RPMI8226 (cell line): ENCODE data around the gene ECHDC1.
"Not testable (repeated sequence)": the region's sequence is repeated elsewhere in the genome, so short reads cannot be mapped to it uniquely, and the experiment has no call there.

ENCODE experiments used
- DNase-seq: peaks from one replicate; pipeline ENCODE4 v3.0.0-alpha.2; 2015

Gene ECHDC1

GRCh38 chr6:127341471-127342202 lies 1.8 kb downstream of the ECHDC1 start:
- peak; percentile 64 for DNase-seq

DNA sequence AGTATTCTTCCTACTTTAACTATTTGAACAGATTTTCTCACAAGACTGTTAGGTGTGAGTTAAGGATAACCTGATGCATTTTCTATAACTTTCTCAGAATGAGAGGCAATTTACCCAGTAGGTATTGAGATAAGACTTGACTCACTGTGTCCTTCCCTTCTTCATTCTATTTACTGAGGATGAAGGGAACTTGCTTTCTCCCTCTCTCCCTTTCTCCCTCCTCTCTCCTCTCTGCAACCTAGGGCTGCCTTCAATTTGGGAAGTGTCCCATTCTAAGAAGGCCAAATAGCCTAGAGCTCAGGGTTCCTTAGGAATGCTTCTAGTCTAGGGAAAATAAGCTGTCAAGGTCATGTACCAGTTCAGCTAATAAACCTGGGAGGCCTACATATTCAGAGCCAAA lies 3.2 kb downstream of the ECHDC1 start:
- DNase-seq = no peak

- no peak for DNase-seq
Measured at GRCh38 chr6:127338936-127339335, 4.5 kb downstream of the ECHDC1 start.

DNA sequence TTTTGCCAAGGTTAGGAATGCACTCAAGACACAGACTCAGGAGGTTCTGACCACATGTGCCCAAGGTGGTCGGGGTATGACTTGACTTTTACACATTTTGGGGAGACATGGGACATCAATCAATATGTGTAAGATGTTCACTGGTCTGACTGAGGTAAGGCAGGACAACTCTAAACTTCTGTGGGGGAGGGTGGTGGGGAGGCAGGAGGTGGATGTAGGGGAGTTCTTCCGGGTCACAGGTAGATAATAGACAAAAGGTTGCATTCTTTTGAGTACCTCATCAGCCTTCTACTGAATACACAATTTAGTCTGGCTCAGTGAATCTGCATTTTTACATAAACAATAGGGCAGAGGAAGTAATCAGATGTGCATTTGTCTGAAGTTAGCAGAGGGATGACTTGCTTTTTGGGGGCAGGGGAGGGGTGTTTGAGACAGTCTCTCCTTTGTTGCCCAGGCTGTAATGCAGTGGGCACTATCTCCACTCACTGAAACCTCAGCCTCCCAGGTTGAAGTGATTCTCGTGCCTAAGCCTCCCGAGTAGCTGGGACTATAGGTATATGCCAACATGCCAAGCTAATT lies 10.9 kb downstream of the ECHDC1 start:
- no peak for DNase-seq

DNA sequence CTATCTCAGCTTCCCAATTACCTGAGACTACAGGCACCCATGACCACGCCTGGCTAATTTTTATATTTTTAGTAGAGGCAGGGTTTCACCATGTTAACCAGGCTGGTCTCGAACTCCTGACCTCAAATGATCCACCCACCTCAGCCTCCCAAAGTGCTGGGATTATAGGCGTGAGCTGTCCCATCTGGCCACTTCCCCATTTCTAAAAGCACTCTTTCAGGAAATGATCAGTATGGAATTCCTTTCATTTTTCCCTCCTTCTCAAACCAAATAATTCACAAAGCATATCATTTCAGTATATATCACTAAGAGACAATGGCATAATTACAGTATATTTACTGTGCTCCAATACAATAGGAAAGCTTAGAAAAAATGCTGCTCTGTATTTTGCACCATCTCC lies 12.2 kb downstream of the ECHDC1 start:
- not testable (repeated sequence) for DNase-seq

GRCh38 chr6:127328043-127328609 lies 15.3 kb downstream of the ECHDC1 start:
- no peak for DNase-seq

- no peak for DNase-seq
Measured at GRCh38 chr6:127319686-127320085, 23.7 kb downstream of the ECHDC1 start.

- no peak for DNase-seq
Measured at GRCh38 chr6:127317388-127318128, 25.9 kb downstream of the ECHDC1 start.

- DNase-seq = no peak
Measured at GRCh38 chr6:127305741-127306140, 37.7 kb downstream of the ECHDC1 start.

DNA sequence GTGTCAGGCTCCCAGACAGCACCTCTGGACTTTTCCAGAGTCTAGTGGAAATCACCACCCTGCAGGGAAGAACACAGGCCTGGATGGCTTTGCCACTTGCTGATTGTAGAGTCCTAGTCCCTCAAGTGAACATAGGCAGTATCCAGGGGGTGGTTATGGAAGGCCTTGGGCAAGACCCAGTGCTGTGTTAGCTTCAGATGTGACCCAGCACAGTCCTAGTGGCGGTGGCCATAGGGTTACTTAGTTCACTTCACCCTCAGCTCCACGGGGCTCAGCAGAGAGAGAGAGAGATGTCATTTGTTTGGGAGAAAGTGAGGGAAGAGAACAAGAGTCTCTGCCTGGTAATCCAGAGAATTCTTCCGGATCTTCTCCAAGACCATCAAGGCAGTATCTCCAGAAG lies 39.5 kb downstream of the ECHDC1 start:
- DNase-seq = no peak

DNA sequence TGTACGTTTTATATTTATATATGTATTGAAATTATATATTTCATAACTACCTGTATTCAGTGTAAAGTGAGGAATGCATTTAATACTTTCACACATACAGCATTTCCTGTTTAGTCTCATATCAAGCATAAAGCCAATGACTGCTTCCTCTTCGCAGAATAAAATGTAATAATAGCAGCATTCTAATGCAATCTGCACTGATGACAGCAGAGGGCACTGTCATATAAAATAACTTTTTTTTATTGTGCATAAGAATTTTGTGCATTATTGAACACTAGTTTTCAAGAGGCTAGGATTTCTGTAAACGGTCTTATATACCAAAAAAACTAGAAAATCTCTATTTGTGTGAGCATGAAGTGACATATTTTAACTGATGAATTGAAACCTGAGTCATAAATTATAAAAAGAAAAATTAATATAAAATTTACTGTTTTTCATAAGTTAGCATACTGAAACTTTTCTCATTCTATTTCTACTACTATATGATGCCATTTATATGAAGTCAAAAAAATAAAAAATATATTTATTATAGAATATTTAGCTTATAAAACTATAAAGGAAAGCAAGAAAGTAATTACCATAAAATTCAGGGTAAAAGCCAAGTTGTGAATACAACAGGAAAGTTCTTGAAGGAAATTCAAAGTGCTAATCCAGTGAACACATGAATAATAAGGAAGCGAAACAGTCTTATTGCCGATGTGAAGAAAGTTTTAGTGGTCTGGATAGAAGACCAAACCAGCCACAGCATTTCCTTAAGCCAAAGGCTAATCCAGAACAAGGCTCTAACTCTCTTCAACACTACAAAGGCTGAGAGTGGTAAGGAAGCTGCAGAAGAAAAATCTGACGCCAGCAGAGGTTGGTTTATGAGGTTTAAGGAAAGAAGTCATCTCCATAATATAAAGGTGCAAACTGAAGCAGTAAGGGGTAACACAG lies 40.4 kb downstream of the ECHDC1 start:
- DNase-seq = peak; percentile 30

DNA sequence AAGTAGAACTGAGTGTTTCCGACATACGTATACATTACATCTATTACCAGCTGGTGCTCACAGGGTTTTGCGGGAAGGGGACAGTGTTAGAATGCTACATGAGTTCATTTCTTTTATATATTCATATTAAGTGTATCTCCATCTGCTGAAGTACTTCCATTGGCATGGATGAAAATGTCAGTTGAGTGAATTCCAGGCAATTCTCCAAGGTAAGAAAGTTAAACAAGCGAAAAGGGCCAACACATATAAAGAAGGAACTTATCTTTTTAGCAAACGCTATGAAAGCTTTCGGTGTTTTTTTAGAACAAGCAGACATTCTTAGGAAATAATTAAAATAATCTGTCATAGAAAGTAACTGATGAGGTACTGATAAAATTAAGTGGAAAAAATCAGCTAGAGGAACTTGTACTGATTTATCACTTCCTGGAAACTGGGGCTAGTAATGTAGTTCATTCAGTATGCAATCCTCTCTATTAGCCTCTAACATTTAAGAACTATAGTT lies 42.2 kb downstream of the ECHDC1 start:
- DNase-seq = no peak

DNA sequence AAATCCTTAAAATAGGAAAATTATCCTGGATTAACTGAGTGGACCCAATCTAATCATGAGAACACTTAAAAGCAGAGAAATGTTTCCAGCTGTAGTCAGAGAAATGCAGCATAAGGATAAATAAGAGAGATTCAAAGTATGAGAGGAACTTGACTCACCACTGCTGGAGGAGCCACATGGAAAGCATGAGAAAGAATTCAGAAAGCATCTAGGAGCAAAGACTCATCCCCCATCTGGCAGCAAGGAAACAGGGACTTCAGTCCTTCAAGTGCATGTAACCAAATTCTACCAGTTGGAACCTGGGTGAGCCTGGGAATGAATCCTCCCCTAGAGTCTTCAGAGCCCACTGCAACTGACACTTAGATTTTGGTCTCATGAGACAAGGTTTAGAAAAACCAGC lies 43.0 kb downstream of the ECHDC1 start:
- DNase-seq = no peak

GRCh38 chr6:127299522-127300240 lies 43.7 kb downstream of the ECHDC1 start:
- no peak for DNase-seq

DNA sequence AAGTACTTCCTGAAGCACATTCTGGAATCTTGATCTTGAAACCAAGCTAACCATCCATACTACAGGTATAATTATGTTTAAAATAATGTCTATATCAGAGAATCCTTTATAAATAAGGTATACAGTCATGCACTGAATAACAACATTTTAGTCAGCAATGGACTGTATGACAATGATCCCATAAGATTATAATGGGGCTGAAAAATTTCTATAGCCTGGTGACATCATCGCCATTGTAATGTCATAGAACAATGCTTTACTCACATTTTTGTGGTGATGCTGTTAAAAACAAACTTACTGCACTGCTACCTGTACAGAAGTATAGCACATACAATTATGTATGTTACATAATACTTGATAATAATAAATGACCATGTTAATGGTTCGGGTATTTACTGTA lies 44.9 kb downstream of the ECHDC1 start:
- DNase-seq = no peak

DNA sequence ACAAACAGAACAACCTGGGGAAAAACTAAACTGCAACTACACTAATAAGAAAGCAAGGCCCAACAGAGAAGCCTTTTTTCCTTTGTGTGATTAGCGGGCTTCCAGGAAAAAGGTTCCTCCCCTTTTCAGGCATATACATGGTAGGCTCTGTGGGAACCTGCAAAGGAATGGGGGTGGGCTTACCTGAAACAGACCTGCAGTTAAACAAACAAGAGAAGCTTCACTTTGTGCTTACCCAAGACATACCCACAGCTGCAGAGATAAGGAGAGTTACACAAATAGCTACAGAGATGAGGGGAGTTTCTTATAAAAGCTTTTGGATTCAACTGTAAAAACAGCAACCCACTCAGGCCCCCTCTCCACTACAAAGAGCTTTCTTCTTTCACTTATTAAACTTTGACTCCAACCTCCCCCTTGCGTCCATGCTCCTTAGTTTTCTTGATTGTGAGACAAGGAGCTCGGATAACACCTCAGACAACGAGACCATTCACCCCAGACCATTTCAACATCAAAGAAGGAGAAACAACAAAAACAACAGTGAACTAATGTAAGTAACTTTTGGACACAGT lies 45.8 kb downstream of the ECHDC1 start:
- no peak for DNase-seq

DNA sequence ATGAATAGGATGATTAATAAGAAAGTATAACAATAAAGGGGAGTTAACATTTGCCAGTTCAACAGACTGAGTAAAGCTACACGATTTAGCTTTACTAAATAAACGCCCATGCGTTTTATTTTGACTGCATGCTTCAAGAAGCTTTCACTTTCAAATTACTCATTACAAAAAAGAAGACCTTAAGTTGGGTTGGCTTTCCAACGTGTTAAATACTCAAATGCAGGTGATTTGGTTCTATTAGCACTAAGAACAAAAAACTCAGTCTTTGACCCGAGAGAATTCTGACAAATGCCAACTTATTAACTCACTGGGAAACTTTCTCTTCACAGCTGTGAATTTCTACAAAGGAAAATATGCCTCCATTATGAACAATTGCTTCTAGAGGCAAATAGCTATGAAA lies 51.9 kb downstream of the ECHDC1 start:
- DNase-seq = no peak

DNA sequence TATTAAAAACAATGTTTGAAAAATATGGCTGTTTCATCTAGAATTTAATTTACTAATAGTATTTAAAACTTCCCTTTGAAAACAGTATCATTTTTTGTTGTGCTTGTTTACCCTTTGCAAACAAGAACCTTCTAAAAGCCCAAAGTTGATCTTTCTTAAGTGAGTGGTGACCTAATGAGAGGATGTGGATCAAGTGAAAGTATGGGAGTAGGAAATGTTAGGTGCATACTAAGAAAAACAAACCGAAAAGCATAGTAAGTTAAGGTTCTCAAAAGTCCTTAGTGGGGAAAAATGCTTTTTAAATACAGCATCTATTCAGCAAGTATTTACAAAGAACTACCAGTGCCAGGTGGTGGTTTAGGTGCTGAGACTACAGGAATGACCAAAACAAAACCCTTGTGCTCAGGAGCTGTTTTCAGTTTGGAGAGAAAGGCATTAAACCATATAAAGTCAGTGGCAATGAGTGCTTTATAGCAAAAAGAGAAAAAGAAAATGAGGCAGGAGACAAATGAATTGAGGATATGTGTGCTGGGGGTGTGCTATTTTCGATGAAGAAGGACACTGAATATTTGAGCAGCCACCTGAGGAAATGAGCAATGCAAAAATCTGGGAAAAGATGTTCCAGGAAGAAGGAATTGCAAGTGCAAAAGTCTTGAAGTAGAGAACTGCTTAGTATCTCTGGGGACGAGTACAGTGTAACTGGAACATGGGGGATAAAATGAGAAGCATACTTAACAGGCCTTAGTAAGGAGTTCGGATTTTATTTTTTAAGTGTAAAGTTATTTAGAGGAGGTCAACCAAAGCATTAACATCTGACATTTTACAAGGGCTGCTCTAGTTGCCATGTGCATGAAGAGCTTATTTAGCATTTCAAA lies 52.8 kb downstream of the ECHDC1 start:
- no peak for DNase-seq

GRCh38 chr6:127289934-127290333 lies 53.5 kb downstream of the ECHDC1 start:
- DNase-seq = no peak

DNA sequence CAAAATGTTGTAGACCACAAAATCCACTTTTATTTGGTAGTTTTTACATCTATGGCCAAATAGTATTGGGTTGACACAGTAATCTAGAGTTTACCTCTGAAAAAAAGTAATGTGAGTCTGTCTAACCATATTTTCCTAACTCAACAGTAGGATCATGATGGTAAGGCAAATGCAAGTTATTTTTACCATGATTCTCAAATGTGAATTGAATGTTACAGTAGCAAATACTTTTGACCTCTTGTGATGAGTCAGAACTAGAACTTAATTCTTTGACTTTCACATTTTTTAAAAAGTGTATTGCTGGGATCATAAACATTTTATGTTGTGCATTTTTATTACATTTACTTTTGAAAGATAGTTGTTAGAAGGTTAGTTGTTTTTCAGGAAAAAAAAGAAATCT lies 54.7 kb downstream of the ECHDC1 start:
- DNase-seq = no peak
